HCT116 (cell line): Measurements from ENCODE around the gene DOCK3. TPM values are rescaled to one million over a fixed set of nuclear protein-coding genes. Genes with fewer than 3 reads are reported as not detected.

ENCODE experiments used
- ATAC-seq: fragments of 200-7000 bp; cut with Tn5 transposase; 2 replicates; pipeline ENCODE4 v1.9.1; 2020; ENCODE audit warnings: mild to moderate bottlenecking, moderate library complexity
- BruUV-seq: library from RNA; stranded (reverse); fragments of 400-500 nt; replicated peaks from 2 replicates; lab custom pipeline; 2021; lab: Mats Ljungman, UMichigan
- CTCF ChIA-PET: fragments of 300-600 bp; sonication (Branson Sonifier 250); formaldehyde crosslinking; loops from one replicate; lab custom pipeline; 2021; ENCODE audit warnings: antibody characterized with exemption; lab: Charles Lee
- POLR2A ChIA-PET: fragments of 300-600, 350-600 bp; sonication (Branson Sonifier 250); formaldehyde crosslinking; loops from one replicate; lab custom pipeline; 2021; ENCODE audit warnings: antibody characterized with exemption; lab: Charles Lee
- RAD21 ChIA-PET, 2 experiments: fragments of 300-600 bp; sonication (Branson Sonifier 250); formaldehyde crosslinking; loops; one replicate each; lab custom pipeline; 2023; ENCODE audit warnings: low total read pairs in 2 of 2; ENCODE audit not compliant: uncharacterized antibody in 2 of 2, unreplicated experiment in 2 of 2, low non-redundant PET in 1 of 2; lab: Charles Lee
- DNase-seq: peaks from one replicate; pipeline ENCODE4 v3.0.0-alpha.2; 2010; ENCODE audit warnings: low read depth, low spot score
- H2AFZ ChIP-seq: fragments of 200-600 bp; shearing (Covaris generic), sonication (generic); 2 replicates; pipeline ENCODE4 v1.6.1; 2017; ENCODE audit warnings: low read depth, mixed run types, mixed read lengths, antibody characterized with exemption, low read length; ENCODE audit not compliant: poor library complexity, severe bottlenecking
- H3K27ac ChIP-seq: 2 replicates; pipeline ENCODE4 v1.5.1; 2012; ENCODE audit warnings: low read depth, low read length
- H3K27me3 ChIP-seq: fragments of 200-600 bp; sonication (generic); 2 replicates; pipeline ENCODE4 v1.6.1; 2016; ENCODE audit warnings: mixed run types, low read length, mixed read lengths; ENCODE audit not compliant: insufficient read depth
- H3K36me3 ChIP-seq, 2 experiments: fragments of 200-500 bp in 1 of 2; fragments of 200-600 bp in 1 of 2; sonication (Bioruptor generic) in 1 of 2; sonication (generic) in 1 of 2; 2 replicates each; pipeline versions ENCODE4 v1.5.1 to v1.6.1; 2014 to 2016; ENCODE audit warnings: low read length in 2 of 2, inconsistent platforms in 1 of 2, mixed read lengths in 1 of 2, mixed run types in 1 of 2; ENCODE audit not compliant: insufficient read depth in 2 of 2, control insufficient read depth in 1 of 2
- H3K4me1 ChIP-seq, 2 experiments: fragments of 200-600 bp in 1 of 2; sonication (generic) in 1 of 2; 2 replicates each; pipeline versions ENCODE4 v1.5.1 to v1.6.1; 2012 to 2017; ENCODE audit warnings: low read length in 2 of 2, inconsistent platforms in 1 of 2, mild to moderate bottlenecking in 1 of 2, mixed read lengths in 1 of 2, mixed run types in 1 of 2, moderate library complexity in 1 of 2; ENCODE audit not compliant: insufficient read depth in 2 of 2, control insufficient read depth in 1 of 2
- H3K4me2 ChIP-seq: fragments of 200-600 bp; sonication (generic); 2 replicates; pipeline ENCODE4 v1.6.1; 2017; ENCODE audit warnings: mixed run types, low read length, mixed read lengths
- H3K4me3 ChIP-seq, 2 experiments: fragments of 200-600 bp in 1 of 2; sonication (generic) in 1 of 2; replicated peaks in 1 of 2; 2 replicates each; pipeline ENCODE4 v1.5.1; 2011 to 2016; ENCODE audit warnings: low read length in 2 of 2, control low read depth in 1 of 2, low read depth in 1 of 2, mild to moderate bottlenecking in 1 of 2, mixed read lengths in 1 of 2, mixed run types in 1 of 2
- H3K79me2 ChIP-seq: fragments of 200-600 bp; sonication (generic); 2 replicates; pipeline ENCODE4 v1.6.1; 2017; ENCODE audit warnings: mild to moderate bottlenecking, mixed run types, low read length, moderate library complexity, mixed read lengths; ENCODE audit not compliant: insufficient read depth
- H3K9ac ChIP-seq: fragments of 200-600 bp; sonication (generic); 2 replicates; pipeline ENCODE4 v1.6.1; 2016; ENCODE audit warnings: low read length, mixed read lengths
- H3K9me2 ChIP-seq: fragments of 200-600 bp; sonication (generic), shearing (Covaris generic); 2 replicates; pipeline ENCODE4 v1.6.1; 2017; ENCODE audit warnings: mixed run types, mild to moderate bottlenecking, moderate library complexity; ENCODE audit not compliant: insufficient read depth
- H3K9me3 ChIP-seq, 2 experiments: fragments of 200-500 bp in 1 of 2; fragments of 200-600 bp in 1 of 2; sonication (Bioruptor generic) in 1 of 2; sonication (generic) in 1 of 2; 2 replicates each; pipeline ENCODE4 v1.6.1; 2014 to 2017; ENCODE audit warnings: low read length in 2 of 2, mixed read lengths in 2 of 2, inconsistent platforms in 1 of 2, low read depth in 1 of 2, mild to moderate bottlenecking in 1 of 2, mixed run types in 1 of 2, moderate library complexity in 1 of 2; ENCODE audit not compliant: control insufficient read depth in 1 of 2, insufficient read depth in 1 of 2
- H4K20me1 ChIP-seq: fragments of 200-600 bp; sonication (generic), shearing (Covaris generic); 2 replicates; pipeline ENCODE4 v1.6.1; 2017; ENCODE audit warnings: mixed run types, mild to moderate bottlenecking, moderate library complexity; ENCODE audit not compliant: insufficient read depth
- CTCF ChIP-seq, 3 experiments: fragments of 200-600 bp in 1 of 3; sonication (generic) in 1 of 3; IDR thresholded peaks in 2 of 3; conservative IDR thresholded peaks in 1 of 3; 2 replicates each; pipeline ENCODE4 v1.5.1; 2012 to 2017; ENCODE audit warnings: low read depth in 2 of 3, low read length in 2 of 3, antibody characterized with exemption in 1 of 3, borderline replicate concordance in 1 of 3, control low read depth in 1 of 3, mild to moderate bottlenecking in 1 of 3, mixed read lengths in 1 of 3, mixed run types in 1 of 3, moderate library complexity in 1 of 3; ENCODE audit not compliant: insufficient read depth in 1 of 3
- ELF1 ChIP-seq: IDR thresholded peaks from 2 replicates; pipeline ENCODE4 v1.6.1; 2012; ENCODE audit warnings: low read depth, borderline replicate concordance
- EZH2 ChIP-seq: fragments of 200-600 bp; sonication (generic); IDR thresholded peaks from 2 replicates; pipeline ENCODE4 v1.6.1; 2017; ENCODE audit warnings: antibody characterized with exemption, mixed run types
- EZH2phosphoT487 ChIP-seq: fragments of 200-600 bp; IDR thresholded peaks from 2 replicates; pipeline ENCODE4 v1.6.1; 2018; ENCODE audit warnings: antibody characterized with exemption, borderline replicate concordance
- FOSL1 ChIP-seq: IDR thresholded peaks from 2 replicates; pipeline ENCODE4 v1.6.1; 2012; ENCODE audit warnings: low read depth
- intact Hi-C: fragments of 100-400 bp; cut with micrococcal nuclease; formaldehyde crosslinking; loops from 2 replicates; pipeline ENCODE4 v1.10.0; 2022
- total RNA-seq: library from RNA; stranded (reverse); gene quantifications from one replicate; pipeline ENCODE4 v1.2.1, GENCODE V29; 2021; ENCODE audit not compliant: unreplicated experiment

Gene DOCK3
- total RNA-seq, 1 experiment from 2014 or later: 4.2 TPM

- intact Hi-C loops: loop anchor here (5.0 to 10.0 kb wide), 4 partner anchors 116 to 1032 kb away; partner anchors contain the start of genes CYB561D2, DCAF1, NPRL2 and TMEM115
- H3K4me1 ChIP-seq: peaks cover 19 to 49% of the 10 kb centered on the region in 2 experiments; a peak in 3 of 4 replicates
- H3K27me3 ChIP-seq: no peaks in the 10 kb centered on the region
- no peaks in the 10 kb centered on the region for H4K20me1 ChIP-seq
- H3K4me2 ChIP-seq: peak overlapping the region; percentile 82
- H3K9me3 ChIP-seq: no peaks in the 10 kb centered on the region
- no peak overlapping the region for H2AFZ ChIP-seq
- RAD21 ChIA-PET: no interaction called here
- H3K79me2 ChIP-seq: peaks cover 39% of the 10 kb centered on the region
- H3K9me2 ChIP-seq: no peaks in the 10 kb centered on the region
- H3K27ac ChIP-seq: peak overlapping the region; percentile 64; the same call in 1 of the 2 replicates
- TF ChIP-seq FOSL1 (no peak), ELF1 (no peak), CTCF (IDR thresholded peaks at IDR 0.05 in 2 of 3, conservative IDR thresholded peaks at IDR 0.05 in 1 of 3; ENCODE audit: borderline replicate concordance in 1 of 3, insufficient read depth in 1 of 3, low read depth in 2 of 3, low read length in 2 of 3) (peak in 1 of 3 experiments; percentile 27; a peak in 1 of 6 replicates), EZH2phosphoT487 (no peak), EZH2 (no peak)
- TF ChIP-seq, all 23 proteins: peak for 1
- DNase-seq: no peak
- ChIA-PET CTCF (interaction anchor here (1.8 to 2.1 kb wide), 3 partner anchors 14 to 770 kb away, joined by 4 to 10 read pairs (median 9); no protein-coding TSS in a partner anchor), POLR2A (interaction anchor here (1.1 to 1.7 kb wide), 3 partner anchors 46 to 770 kb away, joined by 3 to 5 read pairs (median 5); partner anchors contain the start of genes DCAF1 and MAPKAPK3)
- peak overlapping the region; percentile 87 to 99 for H3K4me3 ChIP-seq
- peak overlapping the region; percentile 99 for H3K9ac ChIP-seq
- ATAC-seq: no peak
- peaks cover 0 to 38% of the 10 kb centered on the region in 2 experiments; a peak in 3 of 4 replicates for H3K36me3 ChIP-seq
- BruUV-seq: TSS peak; percentile 62
Observed at GRCh38 chr3:51386159-51386851, 711.6 kb downstream of the DOCK3 start.
